ENCODE measurements around the gene MAP6D1.
A peak's percentile ranks its signal among the peaks of the same experiment; 100 is the strongest.

Gene MAP6D1

GRCh38 chr3:183766745-183767606 lies 58.4 kb downstream of the MAP6D1 start:
- H3K4me3 ChIP-seq (replicated peaks in 1 of 2; ENCODE audit: low read depth in 2 of 2, low read length in 2 of 2), result no peak overlapping the region
- peak; percentile 81 to 86 for DNase-seq (ENCODE audit: low read depth in 2 of 2)
- TF ChIP-seq, protein P1, sequence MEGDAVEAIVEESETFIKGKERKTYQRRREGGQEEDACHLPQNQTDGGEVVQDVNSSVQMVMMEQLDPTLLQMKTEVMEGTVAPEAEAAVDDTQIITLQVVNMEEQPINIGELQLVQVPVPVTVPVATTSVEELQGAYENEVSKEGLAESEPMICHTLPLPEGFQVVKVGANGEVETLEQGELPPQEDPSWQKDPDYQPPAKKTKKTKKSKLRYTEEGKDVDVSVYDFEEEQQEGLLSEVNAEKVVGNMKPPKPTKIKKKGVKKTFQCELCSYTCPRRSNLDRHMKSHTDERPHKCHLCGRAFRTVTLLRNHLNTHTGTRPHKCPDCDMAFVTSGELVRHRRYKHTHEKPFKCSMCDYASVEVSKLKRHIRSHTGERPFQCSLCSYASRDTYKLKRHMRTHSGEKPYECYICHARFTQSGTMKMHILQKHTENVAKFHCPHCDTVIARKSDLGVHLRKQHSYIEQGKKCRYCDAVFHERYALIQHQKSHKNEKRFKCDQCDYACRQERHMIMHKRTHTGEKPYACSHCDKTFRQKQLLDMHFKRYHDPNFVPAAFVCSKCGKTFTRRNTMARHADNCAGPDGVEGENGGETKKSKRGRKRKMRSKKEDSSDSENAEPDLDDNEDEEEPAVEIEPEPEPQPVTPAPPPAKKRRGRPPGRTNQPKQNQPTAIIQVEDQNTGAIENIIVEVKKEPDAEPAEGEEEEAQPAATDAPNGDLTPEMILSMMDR (IDR thresholded peaks at IDR 0.05; ENCODE audit: low read depth, low read length), result peak; percentile 84

DNA sequence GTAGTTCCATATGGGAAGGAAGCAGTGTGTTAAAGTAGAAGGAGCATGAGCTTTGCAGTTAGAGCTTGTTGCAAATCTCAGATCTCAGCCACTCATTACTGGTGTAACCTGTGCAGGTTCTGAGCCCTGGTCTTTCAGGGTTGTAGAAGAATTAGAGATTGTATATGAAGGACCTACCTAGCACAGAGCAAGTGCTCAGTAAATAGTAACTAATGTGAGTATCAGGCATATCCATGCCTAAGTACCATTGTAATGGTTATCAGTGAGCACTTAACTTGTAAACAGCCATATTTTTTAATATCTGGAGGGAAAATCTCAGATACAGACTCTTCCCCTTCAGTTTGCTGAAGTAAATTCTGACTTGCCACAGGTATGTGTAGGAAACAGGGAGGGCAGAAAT lies 59.3 kb downstream of the MAP6D1 start:
- TF ChIP-seq, protein P1 (IDR thresholded peaks at IDR 0.05; ENCODE audit: low read depth, low read length), result no peak
- H3K4me3 ChIP-seq (replicated peaks in 1 of 2; ENCODE audit: low read depth in 2 of 2, low read length in 2 of 2), result no peak overlapping the region
- peak in 1 of 2 donors; percentile 7 for DNase-seq (ENCODE audit: low read depth in 2 of 2)
